GM21529 (cell line): ENCODE results near the gene CCDC78.
A peak's percentile ranks its signal among the peaks of the same experiment; 100 is the strongest.
"Not testable (repeated sequence)": the region's sequence is repeated elsewhere in the genome, so short reads cannot be mapped to it uniquely, and the experiment has no call there.

Experiments used
- ATAC-seq: cut with Tn5 transposase; IDR thresholded peaks from one replicate; pipeline ENCODE4 v1.9.1; 2021; ENCODE audit not compliant: unreplicated experiment

Gene CCDC78

DNA sequence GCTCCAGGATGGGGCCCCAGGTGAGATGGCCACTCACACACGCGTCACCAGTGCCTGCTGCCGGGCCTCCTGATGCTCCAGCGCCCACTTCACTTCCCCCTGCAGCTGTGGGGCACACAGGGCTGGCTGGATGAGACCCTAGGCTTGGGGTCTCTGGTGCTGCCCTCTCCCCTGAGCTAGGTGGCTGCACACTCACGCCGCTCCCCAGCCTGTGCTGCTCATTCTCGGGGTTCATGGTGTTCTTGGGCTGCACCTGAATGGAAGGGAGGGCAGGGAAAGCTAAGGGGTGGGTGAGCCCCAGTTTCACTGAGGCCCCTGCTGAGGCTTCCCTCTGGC is 1.2 kb downstream of the CCDC78 start:
- no peak for ATAC-seq

DNA sequence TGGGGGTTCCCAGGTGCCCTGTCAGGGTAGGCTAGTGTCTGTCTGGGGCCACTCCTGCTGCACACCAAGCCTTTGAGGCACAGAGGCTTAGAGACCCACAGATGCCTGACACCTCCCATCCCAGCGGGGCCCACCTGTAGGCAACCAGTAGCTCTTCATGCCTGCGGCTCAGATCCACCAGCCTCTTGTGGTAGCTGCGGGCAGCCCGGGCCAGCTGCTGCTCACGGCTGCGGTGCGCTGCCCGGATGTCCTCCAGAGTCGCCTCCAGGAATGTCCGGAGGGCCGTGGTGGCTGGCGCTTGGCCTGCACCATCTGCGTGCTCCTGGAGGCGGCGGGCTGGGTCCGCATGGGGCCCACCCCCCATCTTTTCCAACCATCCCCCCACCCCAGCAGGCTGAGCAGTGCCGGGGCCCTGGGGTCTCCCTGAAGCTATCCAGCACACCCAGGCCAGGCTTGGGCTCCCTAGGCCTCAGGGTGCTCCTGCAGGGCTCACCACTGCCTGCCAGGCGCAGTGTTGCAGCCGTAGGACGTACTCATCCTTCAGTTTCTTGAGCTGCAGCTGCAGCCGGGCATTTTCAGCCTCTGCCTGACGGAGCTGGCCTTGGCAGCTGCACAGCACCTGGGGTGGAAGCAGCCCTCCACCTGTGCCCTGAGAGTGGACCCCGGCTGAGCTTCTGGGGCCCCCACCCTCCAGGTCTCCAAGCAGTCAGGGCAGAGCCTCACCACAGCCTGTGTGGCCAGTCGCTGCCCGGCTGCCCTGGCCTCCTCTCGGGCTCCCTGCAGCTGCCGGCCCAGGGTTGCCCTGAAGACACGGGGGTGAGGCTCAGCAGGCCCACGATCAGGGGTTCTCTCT is 1.8 kb downstream of the CCDC78 start:
- no peak for ATAC-seq

DNA sequence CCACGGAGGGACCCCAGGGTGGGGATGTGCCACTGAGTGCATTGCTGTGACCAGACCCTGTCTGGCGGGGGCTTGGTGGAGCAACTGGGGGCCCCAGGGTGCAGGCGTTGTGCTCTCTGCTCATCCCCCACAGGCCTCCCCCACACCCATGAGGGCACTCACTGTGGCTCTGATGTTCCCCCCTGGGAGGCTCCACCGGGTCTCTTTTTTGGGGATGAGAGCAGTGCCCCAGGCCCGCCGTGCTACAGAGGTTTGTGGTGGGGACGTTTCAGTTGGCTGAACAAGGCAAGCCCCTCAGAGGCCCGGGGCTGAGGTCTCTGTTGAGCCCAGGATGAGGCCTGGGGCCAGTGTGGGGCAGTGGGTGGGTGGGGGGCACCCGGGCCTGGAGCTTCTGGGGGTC is 2.5 kb downstream of the CCDC78 start:
- ATAC-seq, result no peak

DNA sequence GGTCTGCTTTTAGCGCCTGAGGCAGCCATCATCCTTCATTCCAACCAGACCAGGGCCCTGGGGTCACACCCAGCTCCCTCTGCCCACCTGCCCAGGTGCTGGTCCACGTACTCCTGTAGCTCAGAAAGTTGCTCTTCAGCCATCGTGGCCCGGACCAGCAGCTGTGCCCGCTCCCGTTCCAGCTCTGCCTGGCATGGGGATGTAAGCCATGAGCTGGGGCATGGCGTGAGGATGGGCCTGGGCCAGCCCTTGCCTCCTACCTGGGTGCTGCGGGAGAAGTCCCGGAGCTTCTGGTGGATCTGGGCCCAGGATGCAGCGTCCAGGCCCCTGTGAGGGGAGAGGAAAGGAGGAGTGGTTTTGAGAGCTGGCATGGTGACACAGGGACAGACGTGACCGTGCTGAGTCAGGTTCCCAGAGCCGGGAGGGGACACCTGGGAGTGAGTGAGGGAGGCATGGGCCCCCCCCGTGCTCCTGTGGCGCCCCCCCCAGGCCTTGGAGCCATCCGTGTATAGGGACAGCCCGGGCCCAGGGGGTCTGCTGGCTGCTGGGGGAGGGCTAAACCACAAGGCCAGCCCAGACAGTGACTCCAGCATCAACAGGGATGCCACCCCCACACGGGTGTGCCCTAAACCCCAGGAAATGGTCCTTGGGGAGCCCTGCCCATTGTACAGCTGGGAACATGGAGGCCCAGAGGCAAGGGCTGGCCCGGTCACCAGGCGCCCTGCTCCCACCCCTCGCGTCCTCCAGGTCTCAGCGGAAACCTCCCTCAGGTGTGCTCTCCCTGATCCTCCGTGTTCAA is 3.2 kb downstream of the CCDC78 start:
- ATAC-seq, result no peak

DNA sequence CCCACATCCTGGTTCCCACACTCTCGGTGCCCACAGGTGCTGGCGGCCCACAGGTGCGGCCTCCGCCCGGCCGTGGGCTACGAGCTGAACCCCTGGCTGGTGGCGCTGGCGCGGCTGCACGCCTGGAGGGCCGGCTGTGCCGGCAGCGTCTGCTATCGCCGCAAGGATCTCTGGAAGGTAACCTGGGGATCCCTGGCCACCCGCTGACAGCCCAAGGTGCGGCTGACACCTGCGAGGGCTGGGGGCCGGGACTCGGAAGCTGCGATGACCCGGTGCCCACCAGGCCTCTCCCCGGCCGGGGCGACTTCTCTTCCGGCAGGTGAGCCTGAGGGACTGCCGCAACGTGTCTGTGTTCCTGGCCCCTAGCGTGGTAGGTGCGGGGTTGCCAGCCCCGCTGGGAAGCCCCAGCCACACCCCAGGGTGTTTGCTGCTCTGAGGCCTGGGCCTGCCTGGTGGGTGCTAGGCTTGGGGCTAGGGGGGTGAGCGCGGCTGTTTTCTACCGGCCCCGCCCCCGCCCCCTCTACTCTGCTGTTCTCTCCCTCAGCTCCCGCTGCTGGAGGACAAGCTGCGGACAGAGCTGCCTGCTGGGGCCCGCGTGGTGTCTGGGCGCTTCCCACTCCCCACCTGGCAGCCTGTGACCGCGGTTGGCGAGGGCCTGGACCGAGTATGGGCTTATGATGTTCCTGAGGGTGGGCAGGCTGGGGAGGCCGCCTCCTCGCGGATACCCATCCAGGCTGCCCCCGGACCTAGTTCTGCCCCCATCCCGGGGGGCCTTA is 4.3 kb downstream of the CCDC78 start:
- ATAC-seq, result no peak

DNA sequence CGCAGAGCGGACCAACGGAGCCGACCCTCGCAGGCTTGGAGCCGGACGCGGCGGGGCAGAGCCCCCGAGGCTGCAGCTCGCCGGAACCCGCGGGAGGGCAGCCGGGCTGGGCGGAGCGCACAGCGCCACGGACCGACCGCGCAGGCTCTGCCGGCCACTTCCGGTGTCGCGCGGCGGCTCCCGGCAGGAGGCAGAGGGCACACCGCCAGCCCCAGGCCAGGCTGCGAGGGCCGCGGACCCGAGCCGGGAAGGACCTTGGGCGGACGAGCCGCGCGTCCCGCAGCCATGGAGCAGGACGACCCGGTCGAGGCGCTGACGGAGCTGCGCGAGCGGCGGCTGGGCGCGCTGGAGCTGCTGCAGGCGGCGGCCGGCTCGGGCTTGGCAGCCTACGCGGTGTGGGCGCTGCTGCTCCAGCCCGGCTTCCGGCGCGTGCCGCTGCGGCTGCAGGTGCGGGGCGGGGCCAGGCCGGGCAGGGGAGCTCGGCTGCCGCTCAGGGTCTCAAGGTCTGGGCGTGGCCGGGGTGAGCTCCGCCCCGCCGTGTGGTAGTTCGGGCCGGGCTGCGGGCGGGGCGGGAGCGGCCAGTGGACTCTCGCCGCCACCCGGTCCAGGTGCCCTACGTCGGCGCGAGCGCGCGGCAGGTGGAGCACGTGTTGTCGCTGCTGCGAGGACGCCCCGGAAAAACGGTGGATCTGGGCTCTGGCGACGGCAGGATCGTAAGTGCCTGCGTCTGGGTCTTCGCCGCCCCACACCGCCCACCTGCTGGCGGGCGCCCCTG is 5.1 kb downstream of the CCDC78 start, which contains the start of gene ANTKMT:
Gene ANTKMT (plus strand): TSS at position 157 of the 775 bp plus-strand sequence. CDS start 129 bp downstream, at position 286.
- peak; percentile 65 for ATAC-seq

DNA sequence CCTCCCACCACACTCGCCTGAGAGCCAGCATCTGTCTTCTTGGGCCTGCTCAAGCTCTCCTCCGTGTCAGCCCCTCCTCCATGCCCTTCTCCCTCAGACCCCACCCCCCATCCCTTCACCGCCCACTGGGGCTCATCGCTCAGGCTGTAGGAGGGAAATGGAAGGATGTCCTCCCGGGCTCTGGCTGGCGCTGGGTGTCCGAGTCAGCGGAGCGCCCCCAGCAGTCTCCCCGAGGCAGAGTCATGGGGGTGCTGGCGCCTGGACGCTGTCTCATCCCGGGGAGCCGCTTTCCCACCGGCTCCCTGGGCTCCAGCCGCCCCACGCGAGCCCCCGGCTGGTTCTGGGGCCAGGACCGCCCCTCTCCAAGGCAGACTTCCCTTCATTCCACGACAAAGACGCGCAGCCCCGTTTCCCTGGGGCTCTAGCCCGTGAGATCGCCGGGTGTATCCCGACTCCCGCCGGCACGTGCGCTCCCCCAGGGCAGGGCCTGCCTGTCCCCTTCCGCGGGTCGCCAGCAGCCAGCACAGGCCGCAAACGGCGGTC is 5.7 kb downstream of the CCDC78 start:
- peak; percentile 16 for ATAC-seq

DNA sequence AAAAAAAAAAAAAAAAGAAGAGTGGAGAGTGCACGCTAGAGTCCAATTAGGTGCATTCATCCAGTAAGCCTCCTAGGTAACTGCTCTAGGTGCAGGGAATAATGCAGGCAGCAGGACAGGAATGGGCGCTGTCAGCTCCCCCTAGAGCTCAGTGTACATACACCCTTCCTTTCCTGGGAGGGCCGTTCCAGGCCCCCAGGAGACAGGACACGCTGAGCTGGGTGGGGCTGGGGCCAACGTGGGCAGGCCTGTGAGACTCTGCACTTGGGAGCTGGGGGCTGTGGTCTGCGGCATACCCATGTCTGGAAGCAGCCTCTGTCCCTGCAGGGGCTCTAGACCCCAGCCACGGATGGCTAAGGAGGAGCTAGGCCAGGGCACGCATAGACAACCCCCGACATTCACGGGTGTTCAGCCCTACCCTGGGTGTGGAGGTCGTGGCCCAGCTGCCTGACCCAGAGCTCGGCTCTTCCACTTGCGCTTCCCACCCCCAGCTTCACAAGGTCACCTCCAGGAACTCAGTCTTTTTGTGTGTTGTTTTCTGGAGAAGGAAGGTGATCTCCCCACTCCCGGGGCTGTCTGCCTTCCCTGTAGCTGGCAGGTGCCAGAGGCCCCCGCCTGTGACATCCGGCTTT is 6.3 kb downstream of the CCDC78 start:
- ATAC-seq, result no peak

DNA sequence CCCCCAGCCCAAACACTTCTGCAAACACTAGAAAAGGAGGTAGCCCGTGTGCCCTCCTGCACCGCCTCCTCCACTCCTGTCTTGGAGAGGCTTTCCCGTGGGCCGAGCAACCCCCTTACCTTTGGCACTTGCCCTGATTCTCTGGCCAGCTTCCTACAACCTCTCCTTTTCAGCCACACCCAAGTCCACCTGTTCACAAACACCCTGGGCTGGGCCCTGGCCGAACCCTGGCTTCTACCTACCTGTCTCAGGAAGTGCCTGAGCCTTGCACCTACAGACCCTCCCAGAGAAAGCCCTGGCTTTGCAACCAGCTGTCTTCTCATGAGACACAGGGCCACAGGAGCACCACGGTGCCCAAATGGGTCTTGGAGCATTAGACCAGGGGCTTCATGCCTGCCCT is 7.3 kb downstream of the CCDC78 start:
- no peak for ATAC-seq

DNA sequence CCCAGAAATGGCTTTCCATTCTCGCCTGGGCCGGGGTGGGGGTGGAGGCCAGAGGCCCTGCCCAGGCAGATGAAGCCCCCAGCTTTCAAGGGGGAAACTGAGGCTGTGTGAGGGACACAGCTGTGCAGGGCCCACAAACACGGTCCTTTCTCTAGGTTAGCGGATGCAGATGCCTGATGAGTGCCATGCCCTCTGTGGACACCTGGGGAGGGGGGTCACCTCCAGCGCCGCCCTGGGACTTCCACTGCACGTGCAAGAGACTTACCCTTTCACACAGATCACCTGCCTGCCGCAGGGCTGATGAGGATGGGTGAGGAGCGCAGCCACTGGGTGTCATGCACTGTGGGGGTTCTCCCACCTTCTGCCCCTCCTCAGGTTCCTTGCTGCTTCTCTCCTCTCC is 7.9 kb downstream of the CCDC78 start:
- no peak for ATAC-seq

DNA sequence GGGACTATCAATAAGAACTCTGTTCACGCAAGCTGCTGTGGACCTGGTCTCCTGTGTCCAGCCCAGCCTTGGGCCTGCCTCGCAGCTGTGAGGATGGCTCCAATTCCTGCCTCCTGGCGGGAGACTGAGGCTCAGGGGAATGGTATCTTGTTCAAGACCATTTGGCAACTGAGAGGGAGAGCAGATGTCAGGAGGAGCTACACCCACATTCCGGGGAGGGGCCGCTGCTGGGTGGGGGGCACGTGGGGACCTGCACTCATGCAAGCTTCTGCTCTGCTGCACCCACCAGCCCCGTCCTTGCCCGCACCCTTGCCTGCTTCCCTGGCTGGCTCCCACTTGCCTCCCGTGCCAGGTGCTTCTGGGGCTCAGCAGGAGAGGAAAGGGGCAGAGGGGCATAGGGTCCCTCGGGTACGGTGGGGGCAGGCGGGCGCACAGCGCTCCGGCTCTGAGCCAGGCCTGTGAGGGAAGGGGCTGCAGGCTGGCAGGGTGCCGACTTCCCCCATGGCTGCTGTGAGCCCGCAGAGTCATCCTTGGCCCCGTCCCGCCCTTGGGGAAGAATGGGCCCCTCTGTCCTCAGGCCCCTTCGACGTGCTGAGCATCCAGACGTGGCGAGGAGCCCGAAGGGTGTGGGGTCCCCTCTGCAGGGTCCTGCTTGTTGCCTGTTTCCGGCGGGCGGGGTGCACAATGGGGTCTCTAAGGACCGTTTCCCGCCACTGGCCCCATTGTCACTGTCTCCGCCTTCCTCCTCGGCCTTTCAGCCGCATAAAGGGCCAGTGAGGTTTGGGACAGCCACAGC is 8.6 kb downstream of the CCDC78 start:
- ATAC-seq, result no peak

DNA sequence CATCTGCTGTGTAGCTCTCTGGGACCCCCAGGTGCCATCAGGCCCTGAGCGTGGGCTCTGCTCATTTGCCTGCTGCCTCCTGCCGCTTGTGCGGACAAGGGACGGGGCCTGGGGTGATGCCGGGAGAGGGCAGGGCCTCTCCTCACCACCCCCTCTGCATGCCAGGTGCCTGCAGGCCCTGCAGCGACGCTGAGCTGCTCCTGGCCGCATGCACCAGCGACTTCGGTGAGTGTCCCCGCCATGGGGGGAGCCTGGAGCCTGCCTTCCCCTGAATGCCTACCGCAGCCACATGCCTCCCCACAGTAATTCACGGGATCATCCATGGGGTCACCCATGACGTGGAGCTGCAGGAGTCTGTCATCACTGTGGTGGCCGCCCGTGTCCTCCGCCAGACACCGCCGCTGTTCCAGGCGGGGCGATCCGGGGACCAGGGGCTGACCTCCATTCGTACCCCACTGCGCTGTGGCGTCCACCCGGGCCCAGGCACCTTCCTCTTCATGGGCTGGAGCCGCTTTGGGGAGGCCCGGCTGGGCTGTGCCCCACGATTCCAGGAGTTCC is 9.4 kb downstream of the CCDC78 start:
- ATAC-seq, result no peak

DNA sequence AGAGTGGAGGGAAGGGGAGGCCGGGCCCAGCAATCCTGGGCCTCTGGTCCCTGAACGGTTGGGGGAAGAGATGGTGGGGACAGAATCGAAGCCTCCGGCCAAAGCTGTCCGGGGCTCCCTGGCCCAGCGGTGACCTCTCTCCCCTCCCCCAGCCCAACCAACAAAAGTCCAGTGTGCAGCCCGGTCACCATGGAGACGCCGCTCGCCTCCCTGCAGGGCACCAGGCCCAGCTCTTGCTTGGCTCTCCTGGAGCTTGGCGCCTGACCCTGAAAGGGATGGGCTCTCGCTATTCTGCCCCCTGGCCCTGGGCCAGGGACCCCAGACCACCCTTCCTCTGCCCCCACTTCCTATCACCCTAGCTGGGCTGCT is 10.1 kb downstream of the CCDC78 start:
- no peak for ATAC-seq

DNA sequence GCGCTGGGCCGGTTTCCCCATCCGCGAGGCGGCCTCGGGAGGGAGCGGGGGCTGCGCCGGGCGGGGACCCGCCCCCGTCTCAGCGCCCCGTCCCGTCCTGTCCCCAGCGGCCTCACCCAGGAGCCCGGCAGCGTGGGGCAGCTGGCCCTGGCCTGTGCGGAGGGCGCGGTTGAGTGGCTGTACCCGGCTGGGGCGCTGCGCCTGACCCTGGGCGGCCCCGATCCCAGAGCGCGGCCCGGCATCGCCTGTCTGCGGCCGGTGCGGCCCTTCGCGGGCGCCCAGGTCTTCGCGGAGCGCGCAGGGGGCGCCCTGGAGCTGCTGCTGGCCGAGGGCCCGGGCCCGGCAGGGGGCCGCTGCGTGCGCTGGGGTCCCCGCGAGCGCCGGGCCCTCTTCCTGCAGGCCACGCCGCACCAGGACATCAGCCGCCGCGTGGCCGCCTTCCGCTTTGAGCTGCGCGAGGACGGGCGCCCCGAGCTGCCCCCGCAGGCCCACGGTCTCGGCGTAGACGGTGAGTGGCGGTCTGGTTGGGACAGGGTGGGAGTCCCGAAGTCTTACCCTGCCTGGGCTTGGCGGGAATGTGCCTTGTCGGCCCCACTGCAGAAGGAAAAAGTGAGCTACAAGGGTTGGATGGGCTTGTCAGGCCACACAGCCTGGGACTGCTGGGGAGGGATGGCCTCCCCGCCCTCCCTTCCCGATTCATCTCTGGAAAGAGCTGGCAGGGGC is 10.6 kb downstream of the CCDC78 start:
- no peak for ATAC-seq

DNA sequence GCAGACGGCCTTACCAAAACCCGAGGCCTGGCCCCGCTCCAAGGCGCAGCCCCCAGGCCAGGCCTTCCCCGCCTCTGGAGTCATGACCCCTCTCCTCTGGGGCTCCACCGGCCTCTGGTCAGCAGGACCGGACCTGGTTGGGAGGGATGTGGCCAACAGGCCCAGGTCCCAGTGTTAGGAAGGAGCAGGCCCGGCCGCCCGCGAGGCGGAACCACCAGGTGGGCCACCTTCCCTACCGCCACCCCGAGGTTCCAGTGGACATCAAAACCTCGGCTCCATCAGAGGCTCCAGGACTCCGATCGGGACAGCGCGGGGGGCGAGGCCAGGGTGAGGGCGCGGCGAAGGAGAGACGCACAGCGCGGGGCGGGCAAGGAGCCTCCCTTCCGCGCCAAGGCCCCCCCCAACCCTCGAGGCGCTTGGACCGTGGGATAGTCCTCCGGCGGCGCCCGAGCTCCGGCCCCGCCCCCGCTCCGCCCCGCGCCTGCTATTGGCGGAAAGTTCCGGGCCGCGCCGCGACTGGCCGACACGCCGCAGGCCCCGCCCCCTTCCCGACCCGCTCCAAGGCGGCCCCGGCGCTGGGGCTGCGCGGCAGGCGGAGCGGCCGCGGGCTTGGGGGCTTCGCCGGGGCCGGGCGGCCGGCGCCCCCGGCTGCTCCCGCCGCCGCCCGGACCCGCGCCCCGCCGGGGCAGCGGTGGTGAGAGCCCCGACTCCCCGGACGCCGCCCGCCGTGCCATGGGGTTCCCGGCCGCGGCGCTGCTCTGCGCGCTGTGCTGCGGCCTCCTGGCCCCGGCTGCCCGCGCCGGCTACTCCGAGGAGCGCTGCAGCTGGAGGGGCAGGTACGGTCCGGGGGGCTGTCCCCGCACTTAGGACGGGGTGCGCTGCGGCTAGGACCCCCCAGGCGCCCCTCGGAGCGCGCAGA is 11.4 kb downstream of the CCDC78 start, which contains the start of gene METRN:
Gene METRN (plus strand): TSS at position 561 of the 919 bp plus-strand sequence. CDS start 172 bp downstream, at position 733.
- peak; percentile 74 for ATAC-seq

DNA sequence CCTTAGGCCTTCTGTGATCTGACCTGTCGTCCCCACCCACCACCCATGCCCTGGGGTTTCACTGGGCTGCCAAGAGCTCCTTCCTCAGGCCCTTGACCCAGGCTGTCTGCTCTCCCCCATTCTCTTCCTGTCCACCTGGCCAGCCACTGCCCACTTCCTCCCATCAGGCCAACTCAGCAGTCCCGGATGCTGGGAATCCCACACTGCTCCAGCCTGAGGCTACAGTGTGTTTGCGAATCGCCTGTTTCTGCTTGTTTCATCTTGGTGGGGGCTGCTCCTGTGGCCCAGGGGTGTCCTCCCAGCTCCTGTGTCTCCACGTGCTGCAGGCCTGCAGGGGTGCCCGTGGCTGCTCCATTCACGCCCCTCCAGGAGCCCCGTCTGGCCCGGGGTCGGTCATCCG is 12.2 kb downstream of the CCDC78 start:
- ATAC-seq, result no peak

DNA sequence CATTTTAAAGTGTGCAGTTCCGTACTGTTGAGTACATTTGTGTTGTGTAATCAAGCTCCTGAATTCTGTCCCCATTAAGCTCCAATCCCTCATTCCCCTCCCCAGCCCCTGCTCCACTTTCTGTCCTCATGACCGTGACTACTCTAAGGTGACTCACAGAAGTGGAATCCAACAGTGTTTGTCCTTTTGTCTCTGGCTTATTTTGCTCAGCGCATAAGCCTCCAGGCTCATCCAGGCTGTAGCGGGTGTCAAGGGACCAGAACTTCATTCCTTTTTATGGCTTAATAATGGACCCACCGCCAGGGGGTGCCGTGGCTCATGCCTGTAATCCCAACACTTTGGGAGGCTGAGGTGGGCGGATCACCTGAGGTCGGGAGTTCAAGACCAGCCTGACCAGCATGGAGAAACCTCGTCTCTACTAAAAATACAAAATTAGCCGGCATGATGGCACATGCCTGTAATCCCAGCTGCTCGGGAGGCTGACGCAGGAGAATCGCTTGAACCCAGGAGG is 13.4 kb downstream of the CCDC78 start:
- not testable (repeated sequence) for ATAC-seq
